GM18861 (cell line): ENCODE data around the gene ABCC1.
A peak's percentile ranks its signal among the peaks of the same experiment; 100 is the strongest.
"Not testable (repeated sequence)": the region's sequence is repeated elsewhere in the genome, so short reads cannot be mapped to it uniquely, and the experiment has no call there.

ENCODE experiments used
- ATAC-seq: cut with Tn5 transposase; IDR thresholded peaks from one replicate; pipeline ENCODE4 v1.9.1; 2021; ENCODE audit not compliant: unreplicated experiment

ABCC1 gene

DNA sequence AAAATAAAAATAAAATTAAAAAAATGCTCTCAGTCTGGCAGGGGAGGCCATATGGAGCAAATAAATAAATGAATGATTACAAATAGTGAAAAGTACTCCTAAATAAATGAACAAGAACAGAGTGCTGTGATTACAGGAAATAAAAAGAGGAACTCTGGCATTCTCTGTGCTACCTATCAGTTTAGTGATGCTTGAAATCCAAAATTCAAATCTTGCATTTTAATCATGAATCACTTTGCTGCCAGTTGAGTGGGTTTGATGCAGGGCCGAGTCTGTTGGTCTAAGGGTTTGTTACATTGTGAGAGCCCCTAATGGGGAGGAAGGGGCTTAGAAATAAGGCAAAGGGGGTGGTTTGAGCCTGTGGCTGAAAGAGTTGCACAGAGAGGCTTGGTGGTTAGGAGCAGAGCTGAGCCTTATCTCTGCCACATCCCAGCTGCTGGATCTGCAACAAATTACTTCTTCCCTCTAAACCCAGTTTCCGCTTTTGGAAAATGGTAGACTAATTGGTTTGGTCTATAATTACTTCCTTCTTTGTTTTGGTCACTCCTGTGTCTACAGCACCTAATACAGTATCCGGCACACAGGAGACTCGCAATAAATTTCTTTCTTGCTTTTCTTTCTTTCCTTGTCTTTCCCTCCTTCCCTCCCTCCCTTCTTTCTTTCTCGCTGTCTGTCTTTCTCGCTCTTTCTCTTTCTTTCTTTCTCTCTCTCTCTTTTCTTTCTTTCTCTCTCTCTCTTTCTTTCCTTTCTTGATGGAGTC is 6.3 kb upstream of the ABCC1 start:
- ATAC-seq, result no peak

DNA sequence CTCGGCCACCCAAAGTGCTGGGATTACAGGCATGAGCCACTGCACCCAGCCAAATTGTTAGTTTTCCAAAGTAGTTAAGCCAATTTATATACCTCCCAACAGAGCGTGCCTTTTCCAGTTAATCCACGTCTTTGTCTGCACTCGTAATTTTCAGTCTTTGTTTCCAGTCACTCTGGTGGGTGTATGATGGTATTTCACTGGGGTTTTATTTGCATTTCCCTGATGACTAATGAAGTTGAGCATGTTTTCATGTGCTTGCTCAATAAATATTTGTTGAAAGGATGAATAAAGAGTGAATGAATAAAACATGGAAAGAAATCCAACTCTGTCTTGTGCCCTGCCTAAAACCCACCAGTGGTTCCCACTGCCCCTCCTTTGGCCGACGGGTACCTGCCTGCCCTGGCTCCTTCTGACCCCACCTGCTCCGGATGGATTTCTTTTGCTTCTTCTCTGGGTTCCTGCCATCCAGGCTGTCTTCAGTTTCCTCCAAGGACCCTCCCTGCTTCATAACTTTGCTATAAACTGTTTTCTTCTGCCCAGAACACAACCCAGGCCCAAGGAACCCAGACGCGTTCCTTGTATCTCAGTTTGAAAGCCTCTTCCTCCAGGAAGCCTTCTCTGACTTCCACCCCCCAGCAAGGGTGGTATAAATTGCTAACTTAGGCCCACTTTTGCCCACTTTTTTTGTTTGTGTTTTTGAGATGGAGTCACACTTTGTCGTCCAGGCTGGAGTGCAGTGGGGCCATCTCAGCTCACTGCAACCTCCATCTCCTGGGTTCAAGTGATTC is 3.0 kb upstream of the ABCC1 start:
- ATAC-seq, result no peak

DNA sequence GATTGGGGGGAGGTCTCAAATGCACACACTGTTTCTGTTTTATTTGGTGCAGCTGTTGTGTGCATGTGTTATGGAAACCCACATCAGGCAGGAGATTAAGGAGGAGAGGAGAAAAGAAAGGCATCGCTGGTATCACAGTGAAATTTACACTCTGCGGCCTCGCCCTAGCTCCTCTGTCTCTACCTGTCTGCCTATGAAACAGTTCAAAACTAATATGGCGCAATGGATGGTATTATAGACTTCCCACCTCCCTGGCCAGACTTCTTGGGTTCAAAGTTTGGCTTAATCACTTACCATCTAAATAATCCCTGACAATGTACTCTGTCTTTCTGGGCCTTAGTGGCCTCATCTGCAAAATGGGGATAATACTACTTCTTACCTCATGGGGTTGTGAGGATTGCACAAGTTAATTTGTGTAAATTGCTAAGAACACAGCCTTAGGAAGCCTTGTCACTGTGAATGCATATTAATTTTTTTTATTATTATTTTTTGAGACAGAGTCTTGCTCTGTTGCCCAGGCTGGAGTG is 1.4 kb upstream of the ABCC1 start:
- no peak for ATAC-seq

DNA sequence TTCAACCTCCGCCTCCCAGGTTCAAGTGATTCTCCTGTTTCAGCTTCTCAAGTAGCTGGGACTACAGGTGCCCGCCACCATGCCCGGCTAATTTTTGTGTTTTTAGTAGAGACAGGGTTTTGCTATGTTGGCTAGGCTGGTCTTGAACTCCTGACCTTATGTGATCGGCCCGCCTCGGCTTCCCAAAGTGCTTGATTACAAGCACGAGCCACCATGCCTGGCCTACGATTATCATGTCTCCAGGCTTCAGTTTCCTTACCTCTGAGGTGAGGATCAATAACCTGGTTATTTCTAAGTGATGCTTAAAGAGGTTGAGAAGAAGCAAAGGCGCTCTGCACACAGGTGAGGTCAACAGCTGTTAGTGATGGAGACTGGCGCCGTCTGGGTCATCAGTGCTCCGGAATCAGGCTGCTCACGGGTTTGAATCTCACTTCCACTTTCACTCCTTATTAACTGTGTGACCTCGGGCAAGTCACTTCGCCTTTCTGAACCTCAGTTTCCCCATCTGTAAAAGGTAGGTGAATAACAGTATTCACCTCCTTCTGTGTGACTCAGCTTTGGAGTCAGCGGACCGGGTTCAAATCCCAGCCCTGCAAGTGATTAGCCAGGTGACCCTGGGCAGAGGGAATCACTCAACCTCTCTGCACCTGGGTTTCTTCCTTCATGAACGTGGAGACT is 745 bp upstream of the ABCC1 start:
- no peak for ATAC-seq

- ATAC-seq, result no peak
Measured at GRCh38 chr16:15950161-15950854, 892 bp downstream of the ABCC1 start.

GRCh38 chr16:15950869-15951268 is 1.5 kb downstream of the ABCC1 start:
- no peak for ATAC-seq

DNA sequence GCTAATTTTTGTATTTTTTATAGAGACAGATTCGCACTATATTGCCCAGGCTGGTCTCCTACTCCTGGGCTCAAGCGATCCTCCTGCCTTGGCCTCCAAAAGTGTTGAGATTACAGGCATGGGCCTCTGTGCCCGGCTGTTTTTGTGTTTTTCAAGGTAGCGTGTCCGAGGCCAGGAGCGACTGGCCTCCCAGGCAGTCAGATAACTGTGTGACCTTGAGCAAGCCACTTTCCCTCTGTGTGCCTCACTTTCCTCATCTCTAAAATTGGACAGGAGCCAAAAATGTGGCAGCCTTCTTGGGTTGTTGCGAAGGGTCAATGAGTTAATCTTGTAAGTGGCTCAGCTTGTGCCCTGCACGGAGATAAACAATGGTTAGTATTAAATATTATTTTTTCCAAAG is 2.4 kb downstream of the ABCC1 start:
- no peak for ATAC-seq

DNA sequence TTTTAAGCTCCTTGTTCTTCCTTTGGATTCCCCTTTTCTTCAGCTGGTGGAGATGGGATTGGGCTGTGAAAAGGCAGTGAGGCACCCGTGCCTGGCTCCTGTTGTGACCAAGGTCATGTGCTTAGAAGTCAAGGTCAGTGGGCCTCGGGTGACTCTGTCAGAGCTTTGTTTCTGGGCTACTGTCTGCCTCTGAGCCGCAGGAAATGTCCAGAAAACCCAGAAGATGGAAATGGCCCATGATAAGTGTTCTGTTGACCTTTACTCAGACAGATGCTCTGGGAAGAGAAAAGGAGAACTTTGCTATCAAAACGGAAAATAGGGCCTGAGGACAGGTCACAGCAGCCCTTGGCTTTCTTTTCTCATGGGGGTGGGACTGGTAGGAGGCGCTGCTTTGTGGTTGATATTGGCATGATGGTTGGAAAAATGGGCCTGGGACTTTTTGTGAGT is 2.9 kb downstream of the ABCC1 start:
- ATAC-seq, result no peak

GRCh38 chr16:15953477-15953876 is 4.1 kb downstream of the ABCC1 start:
- ATAC-seq, result no peak

GRCh38 chr16:15953929-15954813 is 4.8 kb downstream of the ABCC1 start:
- ATAC-seq, result no peak

DNA sequence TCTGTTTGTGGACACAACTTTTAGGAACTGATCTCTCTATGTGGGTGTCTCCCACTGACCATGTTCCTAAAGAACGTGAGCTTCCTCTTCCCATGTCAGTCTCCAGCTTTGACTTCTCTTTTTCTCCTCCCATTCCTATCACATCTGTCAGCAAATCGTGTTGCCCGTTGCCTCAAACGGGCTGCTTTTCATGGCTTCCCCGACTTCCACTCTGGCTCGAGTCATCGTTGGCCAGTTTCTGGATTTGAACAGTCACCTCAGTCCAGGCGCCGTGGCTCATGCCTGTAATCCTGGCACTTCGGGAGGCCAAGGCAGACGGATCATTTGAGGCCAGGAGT is 5.4 kb downstream of the ABCC1 start:
- no peak for ATAC-seq

DNA sequence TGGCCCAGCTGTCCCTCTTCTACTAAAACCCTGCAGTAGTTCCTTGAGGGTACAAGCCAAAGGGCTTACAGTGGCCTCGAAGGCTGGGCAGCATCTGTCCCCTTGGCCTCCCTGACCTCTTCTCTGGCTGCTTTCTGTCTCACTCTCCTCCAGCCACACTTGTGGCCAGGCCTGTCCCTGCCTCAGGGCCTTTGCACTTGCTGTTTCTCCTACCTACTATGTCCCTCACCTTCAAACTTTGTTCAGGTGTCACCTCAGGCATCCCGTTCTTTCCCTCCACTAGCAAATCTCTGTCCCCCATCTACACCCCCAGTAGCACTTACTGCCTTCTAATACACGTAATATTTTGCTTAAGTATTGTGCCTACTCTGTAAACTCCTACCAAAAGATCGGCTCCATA is 6.0 kb downstream of the ABCC1 start:
- ATAC-seq, result no peak

GRCh38 chr16:15956106-15956505 is 6.7 kb downstream of the ABCC1 start:
- not testable (repeated sequence) for ATAC-seq

DNA sequence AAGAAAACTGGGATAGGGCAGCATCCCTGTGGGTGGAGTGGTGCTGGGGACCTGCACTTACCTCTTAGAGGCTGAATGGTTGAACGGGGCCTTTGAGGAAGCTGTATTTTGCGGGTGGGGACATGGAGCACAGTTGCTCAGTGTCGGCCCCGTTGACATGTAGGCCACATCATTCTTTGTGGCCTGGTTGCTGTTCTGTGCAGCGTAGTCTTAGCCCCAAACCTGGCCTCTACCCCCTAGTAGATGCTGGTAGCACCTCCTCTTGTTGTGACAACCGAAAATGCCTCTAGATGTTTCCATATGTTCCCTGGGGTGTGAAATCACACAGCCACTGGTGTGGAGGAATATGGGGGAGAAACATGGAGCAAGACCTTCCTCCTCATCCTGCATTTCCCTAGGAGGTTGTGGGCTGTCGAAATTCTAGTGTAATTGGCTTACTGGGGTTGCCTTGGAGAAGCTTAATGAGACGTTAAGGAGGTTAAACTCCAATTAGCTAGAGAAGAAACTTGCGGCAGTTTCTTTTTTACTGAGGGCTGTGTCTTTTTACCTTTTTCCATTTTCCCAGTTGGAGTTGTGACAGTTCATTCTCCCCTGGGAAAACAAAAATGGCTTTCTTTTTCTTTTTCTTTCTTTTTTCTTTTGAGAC is 9.4 kb downstream of the ABCC1 start:
- no peak for ATAC-seq

DNA sequence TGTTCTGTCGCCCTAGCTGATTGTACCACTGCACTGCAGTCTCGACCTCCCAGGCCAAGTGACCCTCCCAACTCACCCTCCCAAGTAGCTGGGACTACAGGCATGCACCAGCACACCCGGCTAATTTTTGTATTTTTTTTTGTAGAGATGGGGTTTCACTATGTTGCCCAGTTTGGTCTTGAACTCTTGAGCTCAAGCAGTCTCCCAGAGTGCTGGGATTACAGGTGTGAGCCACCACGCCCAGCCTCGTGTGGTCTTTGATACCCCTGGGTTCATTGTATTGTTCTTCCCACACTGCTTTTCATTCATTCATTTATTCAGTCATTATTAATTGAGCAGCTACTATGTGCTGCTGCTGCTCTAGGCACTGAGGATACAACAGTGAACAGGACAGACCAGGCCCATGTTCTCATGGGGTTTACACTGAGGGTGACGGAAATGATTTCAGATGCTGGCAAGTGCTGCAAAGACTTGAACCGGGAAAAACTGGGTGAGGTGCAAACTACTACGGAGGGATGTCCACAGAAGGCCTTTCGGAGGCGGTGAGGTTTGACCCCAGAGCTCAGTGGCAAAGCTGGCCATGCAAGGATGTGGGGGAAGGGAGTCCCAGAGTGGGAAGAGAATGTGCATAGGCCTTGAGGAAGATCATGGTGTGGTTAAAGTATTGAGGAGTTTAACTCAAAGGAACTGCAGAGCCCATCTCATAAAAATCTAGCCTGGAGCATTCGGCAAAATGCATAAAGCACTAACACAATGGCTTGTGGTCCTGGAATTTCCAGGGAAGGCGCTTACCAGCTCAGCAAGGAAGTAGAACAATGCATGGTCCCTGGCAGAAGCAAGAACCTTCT is 10.9 kb downstream of the ABCC1 start:
- ATAC-seq, result no peak

GRCh38 chr16:15961060-15961511 is 11.7 kb downstream of the ABCC1 start:
- peak; percentile 78 for ATAC-seq

GRCh38 chr16:15961571-15962090 is 12.2 kb downstream of the ABCC1 start:
- peak; percentile 33 for ATAC-seq

- no peak for ATAC-seq
Measured at GRCh38 chr16:15963307-15963910, 14.0 kb downstream of the ABCC1 start.
